Measurements from ENCODE around the gene BEND6.
"Not testable (repeated sequence)": the region's sequence is repeated elsewhere in the genome, so short reads cannot be mapped to it uniquely, and the experiment has no call there.

BEND6 gene

GRCh38 chr6:57040011-57040410 lies 85.1 kb downstream of the BEND6 start:
- no peak for DNase-seq

- not testable (repeated sequence) for DNase-seq
Measured at GRCh38 chr6:57044061-57044460, 89.2 kb downstream of the BEND6 start.

GRCh38 chr6:57044568-57044967 lies 89.7 kb downstream of the BEND6 start:
- DNase-seq = no peak

GRCh38 chr6:57046332-57047256 lies 91.7 kb downstream of the BEND6 start, which contains the start of gene KIAA1586:
KIAA1586 (plus strand) TSS chr6:57046693; CDS start chr6:57046756, 63 bp downstream.
- peak; percentile 96 for DNase-seq

GRCh38 chr6:57047257-57047585 lies 92.3 kb downstream of the BEND6 start:
- not testable (repeated sequence) for DNase-seq

GRCh38 chr6:57047859-57048258 lies 93.0 kb downstream of the BEND6 start:
- DNase-seq = not testable (repeated sequence)

GRCh38 chr6:57048577-57048976 lies 93.7 kb downstream of the BEND6 start:
- DNase-seq = no peak

- DNase-seq = no peak
Measured at GRCh38 chr6:57063847-57064246, 108.9 kb downstream of the BEND6 start.

- DNase-seq = no peak
Measured at GRCh38 chr6:57064809-57065208, 109.9 kb downstream of the BEND6 start.

GRCh38 chr6:57068061-57068460 lies 113.2 kb downstream of the BEND6 start:
- DNase-seq = no peak

GRCh38 chr6:57069228-57069627 lies 114.3 kb downstream of the BEND6 start:
- no peak for DNase-seq

- DNase-seq = no peak
Measured at GRCh38 chr6:57069920-57070331, 115.0 kb downstream of the BEND6 start.

GRCh38 chr6:57072108-57072507 lies 117.2 kb downstream of the BEND6 start:
- DNase-seq = no peak

GRCh38 chr6:57074383-57074782 lies 119.5 kb downstream of the BEND6 start:
- no peak for DNase-seq

GRCh38 chr6:57075092-57075491 lies 120.2 kb downstream of the BEND6 start:
- no peak for DNase-seq
